ENCODE results near the gene DDC. TPM values are rescaled to one million over a fixed set of nuclear protein-coding genes. Genes with fewer than 3 reads are reported as not detected.

Gene DDC
- total RNA-seq, 4 donors from 2014 or later = 0.35 TPM; not detected in 3

- no peak overlapping the region for H3K4me3 ChIP-seq
- 83 to 89% methylated on average over 3 to 5 of the region's 5 CpGs for WGBS, 2 donors
Measured at GRCh38 chr7:50508471-50508943, 56.7 kb downstream of the DDC start.

DNA sequence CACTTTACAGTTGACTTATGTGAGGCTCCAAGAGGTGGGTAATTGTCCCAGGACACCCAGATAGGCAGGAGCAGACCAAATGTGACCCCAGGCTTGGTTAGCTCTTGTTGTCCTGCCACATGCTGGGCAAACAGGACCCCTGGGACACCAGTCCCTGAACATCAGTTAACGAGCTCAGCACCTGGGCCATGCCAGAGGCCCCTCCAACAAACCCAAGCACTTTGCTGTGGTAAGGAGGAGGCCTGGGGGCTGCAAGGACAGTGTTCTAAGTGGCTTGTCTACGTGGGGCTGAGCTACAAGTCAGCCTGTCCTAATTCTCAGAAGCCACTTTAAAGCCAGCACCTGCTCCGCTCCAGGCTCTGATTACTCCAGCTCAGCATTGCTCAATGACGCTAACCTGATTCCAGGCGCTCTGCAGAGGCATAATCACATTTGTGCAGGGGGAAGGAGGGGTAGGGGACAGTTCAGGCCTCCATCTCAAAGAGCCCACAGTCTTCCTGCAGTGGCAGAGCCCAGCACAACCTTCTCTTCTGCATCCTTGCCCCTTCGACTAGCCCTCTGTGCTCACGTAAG is 57.2 kb downstream of the DDC start:
- Histone ChIP-seq H3K27me3 (peaks cover 0 to under 1% (median 0%) of the 10 kb centered on the region in 4 donors), H3K36me3 (no peaks in the 10 kb centered on the region), H3K4me1 (peaks cover under 1 to 4% (median 3%) of the 10 kb centered on the region in 3 donors), H3K27ac (no peak overlapping the region), H3K4me3 (no peak overlapping the region), H3K9me3 (no peaks in the 10 kb centered on the region)
- no peak for TF ChIP-seq POLR2A (IDR thresholded peaks at IDR 0.05)
- TF ChIP-seq, protein P1, sequence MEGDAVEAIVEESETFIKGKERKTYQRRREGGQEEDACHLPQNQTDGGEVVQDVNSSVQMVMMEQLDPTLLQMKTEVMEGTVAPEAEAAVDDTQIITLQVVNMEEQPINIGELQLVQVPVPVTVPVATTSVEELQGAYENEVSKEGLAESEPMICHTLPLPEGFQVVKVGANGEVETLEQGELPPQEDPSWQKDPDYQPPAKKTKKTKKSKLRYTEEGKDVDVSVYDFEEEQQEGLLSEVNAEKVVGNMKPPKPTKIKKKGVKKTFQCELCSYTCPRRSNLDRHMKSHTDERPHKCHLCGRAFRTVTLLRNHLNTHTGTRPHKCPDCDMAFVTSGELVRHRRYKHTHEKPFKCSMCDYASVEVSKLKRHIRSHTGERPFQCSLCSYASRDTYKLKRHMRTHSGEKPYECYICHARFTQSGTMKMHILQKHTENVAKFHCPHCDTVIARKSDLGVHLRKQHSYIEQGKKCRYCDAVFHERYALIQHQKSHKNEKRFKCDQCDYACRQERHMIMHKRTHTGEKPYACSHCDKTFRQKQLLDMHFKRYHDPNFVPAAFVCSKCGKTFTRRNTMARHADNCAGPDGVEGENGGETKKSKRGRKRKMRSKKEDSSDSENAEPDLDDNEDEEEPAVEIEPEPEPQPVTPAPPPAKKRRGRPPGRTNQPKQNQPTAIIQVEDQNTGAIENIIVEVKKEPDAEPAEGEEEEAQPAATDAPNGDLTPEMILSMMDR (IDR thresholded peaks at IDR 0.05) = no peak
- no peak for DNase-seq
- intact Hi-C loops (cut with DNase I) = no loop called here
- WGBS, 2 donors = 88 to 89% methylated on average over 4 to 7 of the region's 7 CpGs

More at GRCh38 chr7:50508471-50508943, 56.7 kb downstream of the DDC start:
- Histone ChIP-seq H3K27me3 (peaks cover 0 to 4% (median 0%) of the 10 kb centered on the region in 4 donors), H3K4me1 (peaks cover 0 to 7% (median 6%) of the 10 kb centered on the region in 3 donors), H3K27ac (no peak overlapping the region), H3K36me3 (no peaks in the 10 kb centered on the region), H3K9me3 (no peaks in the 10 kb centered on the region)
- DNase-seq = no peak
- TF ChIP-seq POLR2A (IDR thresholded peaks at IDR 0.05) = no peak
- TF ChIP-seq, protein P1 (IDR thresholded peaks at IDR 0.05) = no peak
- intact Hi-C loops (cut with DNase I) = no loop called here

DNA sequence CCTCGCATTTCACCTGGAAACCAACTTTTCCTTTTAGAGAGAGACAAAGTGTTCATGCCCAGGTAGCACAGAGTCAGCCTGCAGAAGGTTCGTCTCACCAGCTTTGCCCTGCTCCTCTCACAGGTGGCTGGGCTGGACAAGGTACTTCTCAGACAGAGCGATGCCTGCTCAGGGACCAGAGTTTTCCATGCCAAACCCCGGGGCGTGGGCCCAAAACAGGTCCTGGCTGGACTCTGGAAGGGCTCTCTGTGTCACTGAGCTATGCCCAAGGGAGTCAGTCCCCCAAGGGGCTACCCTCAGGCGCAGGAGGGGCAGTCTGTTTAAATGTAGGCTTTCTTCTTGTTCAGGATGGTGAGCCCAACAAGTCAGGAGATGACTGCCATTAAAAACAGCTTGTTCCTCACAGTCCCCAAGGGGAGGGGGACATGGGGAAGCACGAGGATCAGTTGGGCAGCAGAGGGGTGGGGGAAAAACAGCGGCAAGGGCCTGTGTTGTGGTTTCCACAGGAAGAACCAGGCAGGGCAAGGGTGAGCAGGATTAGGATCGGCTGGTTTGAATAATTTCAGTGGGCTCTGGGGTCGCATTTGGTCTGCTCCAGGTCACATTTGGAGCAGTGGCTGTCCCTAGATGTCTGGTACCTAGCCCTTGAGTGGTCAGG is 59.5 kb downstream of the DDC start:
- H3K27me3 ChIP-seq = no peaks in the 10 kb centered on the region
- no peak for DNase-seq
- H3K27ac ChIP-seq = no peak overlapping the region
- no peak overlapping the region for H3K4me3 ChIP-seq
- H3K9me3 ChIP-seq = no peaks in the 10 kb centered on the region
- H3K36me3 ChIP-seq = no peaks in the 10 kb centered on the region
- peaks cover 0 to 13% (median 9%) of the 10 kb centered on the region in 3 donors for H3K4me1 ChIP-seq
- intact Hi-C loops (cut with DNase I) = no loop called here
- 73 to 80% methylated on average over 5 to 7 of the region's 10 CpGs for WGBS, 2 donors
- no peak for TF ChIP-seq POLR2A (IDR thresholded peaks at IDR 0.05)
- TF ChIP-seq, protein P1 (IDR thresholded peaks at IDR 0.05) = no peak

GRCh38 chr7:50504646-50505546 is 60.3 kb downstream of the DDC start:
- intact Hi-C loops (cut with DNase I) = no loop called here
- DNase-seq = no peak
- 83 to 87% methylated on average over 12 of the region's 12 CpGs for WGBS, 2 donors

More at GRCh38 chr7:50504646-50505546, 60.3 kb downstream of the DDC start:
- no peaks in the 10 kb centered on the region for H3K36me3 ChIP-seq
- no peaks in the 10 kb centered on the region for H3K27me3 ChIP-seq
- no peak overlapping the region for H3K27ac ChIP-seq
- no peaks in the 10 kb centered on the region for H3K9me3 ChIP-seq
- no peak for TF ChIP-seq POLR2A (IDR thresholded peaks at IDR 0.05)
- TF ChIP-seq, protein P1 (IDR thresholded peaks at IDR 0.05) = no peak
- peaks cover 0 to 13% (median 9%) of the 10 kb centered on the region in 3 donors for H3K4me1 ChIP-seq
- no peak overlapping the region for H3K4me3 ChIP-seq

Data from esophagus squamous epithelium (tissue), 5 donors.